22Rv1 (cell line): ENCODE results near the gene SLC6A13.
"Not testable (repeated sequence)": the region's sequence is repeated elsewhere in the genome, so short reads cannot be mapped to it uniquely, and the experiment has no call there.

Experiments
- H3K27ac ChIP-seq: fragments of 450-650 bp; 2 replicates; pipeline ENCODE4 v1.5.1; 2017
- CTCF ChIP-seq: fragments of 450-650 bp; IDR thresholded peaks from 2 replicates; pipeline ENCODE4 v1.5.1; 2017; ENCODE audit warnings: mild to moderate bottlenecking
- ZFX ChIP-seq: fragments of 450-650 bp; IDR thresholded peaks from 2 replicates; pipeline ENCODE4 v1.6.1; 2017; ENCODE audit warnings: antibody characterized with exemption, borderline replicate concordance

SLC6A13 gene

DNA sequence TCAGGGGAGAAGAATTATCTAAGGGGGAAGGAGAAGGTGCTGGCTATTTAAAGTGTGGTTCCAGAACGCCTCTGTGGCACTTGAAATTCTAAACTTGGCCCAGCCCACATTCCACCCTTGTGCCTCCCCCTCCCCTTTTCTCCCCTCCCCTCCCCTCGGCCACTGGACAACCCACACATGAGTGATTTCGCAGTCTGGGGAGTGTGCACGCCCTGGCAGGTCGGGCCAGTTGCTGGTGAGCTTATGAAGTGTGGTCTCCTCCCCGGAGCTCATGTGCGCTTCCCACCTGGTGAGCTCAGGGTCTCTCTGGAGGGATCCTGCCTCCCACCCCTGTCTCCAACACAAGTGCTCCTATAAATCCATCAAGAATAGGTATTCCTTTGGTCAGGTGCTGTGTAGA, at the start of gene SLC6A13:
Gene SLC6A13, minus strand, starts transcription at position 20 of the 400 bp plus-strand sequence. CDS start 2,784 bp downstream, outside the sequence.
- TF ChIP-seq CTCF = no peak
- no peak for TF ChIP-seq ZFX
- no peak within 1 kb of the TSS for H3K27ac ChIP-seq

DNA sequence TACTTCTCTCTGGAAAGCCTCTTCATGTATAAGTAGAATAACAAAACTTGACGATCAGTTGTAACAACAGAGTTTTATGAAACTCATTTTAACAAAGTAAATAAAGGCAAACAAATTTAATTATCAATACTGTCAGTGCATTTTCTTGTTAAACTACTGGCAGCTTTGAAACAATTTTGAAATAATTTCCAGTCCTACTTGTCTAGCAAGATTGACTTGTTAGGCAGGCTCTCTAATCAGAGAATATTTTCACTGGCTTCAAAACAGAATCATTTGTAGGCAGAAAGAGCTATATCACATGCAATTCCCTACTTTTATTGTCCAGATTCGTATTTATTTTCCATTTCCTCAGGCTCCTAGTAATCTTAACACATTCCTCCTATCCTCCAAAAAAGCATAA, 45.9 kb upstream of the SLC6A13 start:
- no peak for TF ChIP-seq CTCF
- no peak for TF ChIP-seq ZFX
- H3K27ac ChIP-seq = no peak overlapping the region

DNA sequence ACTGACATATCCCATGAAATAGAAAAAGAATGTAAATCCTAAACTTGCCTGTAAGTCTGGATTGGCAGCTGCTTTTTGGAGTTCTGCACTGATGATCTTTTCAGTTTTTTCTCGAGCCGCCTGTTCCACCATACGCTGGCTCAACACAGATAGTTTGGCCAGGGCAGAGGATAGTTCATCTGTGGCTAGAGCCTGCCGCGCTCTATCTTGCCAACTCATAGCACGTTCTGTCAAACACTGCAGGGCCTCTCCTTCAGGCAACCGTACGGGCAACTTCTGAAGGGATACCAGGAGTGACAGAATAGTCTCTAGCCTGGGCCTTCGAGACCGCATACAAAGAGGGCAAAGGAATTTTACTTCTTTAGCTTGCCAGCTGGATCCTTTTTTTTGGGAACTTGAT, 44.8 kb upstream of the SLC6A13 start:
- no peak overlapping the region for H3K27ac ChIP-seq
- TF ChIP-seq ZFX (no peak), CTCF (no peak)

DNA sequence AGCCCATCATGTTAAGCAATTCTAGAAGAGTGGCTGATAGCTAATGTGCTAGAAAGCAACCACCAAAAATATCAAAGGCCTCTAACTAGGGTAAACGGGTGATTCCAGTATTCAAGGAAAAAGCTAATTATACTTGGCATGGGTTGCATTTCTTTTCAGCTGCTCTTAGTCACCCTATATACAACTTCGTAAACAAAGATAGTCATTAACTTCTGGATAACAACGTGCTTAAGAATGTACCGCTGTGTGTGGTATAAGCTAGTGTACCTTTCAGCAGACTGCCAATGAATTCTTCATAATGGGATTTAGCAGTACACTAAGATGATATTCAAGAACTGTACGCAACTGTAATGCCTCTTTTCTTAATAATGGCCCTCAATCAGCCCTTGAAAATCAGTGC, 42.2 kb upstream of the SLC6A13 start:
- H3K27ac ChIP-seq = no peak overlapping the region
- no peak for TF ChIP-seq CTCF
- TF ChIP-seq ZFX = no peak

DNA sequence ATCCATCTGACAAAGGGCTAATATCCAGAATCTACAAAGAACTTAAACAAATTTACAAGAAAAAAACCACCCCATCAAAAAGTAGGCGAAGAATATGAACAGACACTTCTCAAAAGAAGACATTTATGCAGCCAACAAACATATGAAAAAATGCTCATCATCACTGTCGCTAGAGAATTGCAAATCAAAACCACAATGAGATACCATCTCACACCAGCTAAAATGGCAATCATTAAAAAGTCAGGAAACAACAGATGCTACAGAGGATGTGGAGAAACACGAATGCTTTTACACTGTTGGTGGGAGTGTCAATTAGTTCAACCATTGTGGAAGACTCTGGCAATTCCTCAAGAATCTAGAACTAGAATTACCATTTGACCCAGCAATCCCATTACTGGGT, 40.1 kb upstream of the SLC6A13 start:
- H3K27ac ChIP-seq = not testable (repeated sequence)

DNA sequence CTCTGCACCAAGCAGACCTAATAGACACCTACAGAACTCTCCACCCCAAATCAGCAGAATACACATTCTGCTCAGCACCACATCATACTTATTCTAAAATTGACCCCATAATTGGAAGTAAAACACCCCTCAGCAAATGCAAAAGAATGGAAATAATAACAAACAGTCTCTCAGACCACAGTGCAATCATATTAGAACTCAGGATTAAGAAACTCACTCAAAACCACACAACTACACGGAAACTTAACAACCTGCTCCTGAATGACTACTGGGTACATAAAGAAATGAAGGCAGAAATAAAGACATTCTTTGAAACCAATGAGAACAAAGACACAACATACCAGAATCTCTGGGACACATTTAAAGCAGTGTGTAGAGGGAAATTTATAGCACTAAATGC, 37.5 kb upstream of the SLC6A13 start:
- H3K27ac ChIP-seq = not testable (repeated sequence)

DNA sequence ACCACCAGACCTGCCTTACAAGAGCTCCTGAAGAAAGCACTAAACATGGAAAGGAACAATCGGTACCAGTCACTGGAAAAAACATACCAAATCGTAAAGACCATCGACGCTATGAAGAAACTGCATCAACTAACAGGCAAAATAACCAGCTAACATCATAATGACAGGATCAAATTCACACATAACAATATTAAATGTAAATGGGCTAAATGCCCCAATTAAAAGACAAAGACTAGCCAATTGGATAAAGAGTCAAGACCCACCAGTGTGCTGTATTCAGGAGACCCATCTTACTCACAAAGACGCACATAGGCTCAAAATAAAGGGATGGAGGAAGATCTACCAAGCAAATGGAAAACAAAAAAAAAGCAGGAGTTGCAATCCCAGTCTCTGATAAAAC, 36.9 kb upstream of the SLC6A13 start:
- H3K27ac ChIP-seq = not testable (repeated sequence)

DNA sequence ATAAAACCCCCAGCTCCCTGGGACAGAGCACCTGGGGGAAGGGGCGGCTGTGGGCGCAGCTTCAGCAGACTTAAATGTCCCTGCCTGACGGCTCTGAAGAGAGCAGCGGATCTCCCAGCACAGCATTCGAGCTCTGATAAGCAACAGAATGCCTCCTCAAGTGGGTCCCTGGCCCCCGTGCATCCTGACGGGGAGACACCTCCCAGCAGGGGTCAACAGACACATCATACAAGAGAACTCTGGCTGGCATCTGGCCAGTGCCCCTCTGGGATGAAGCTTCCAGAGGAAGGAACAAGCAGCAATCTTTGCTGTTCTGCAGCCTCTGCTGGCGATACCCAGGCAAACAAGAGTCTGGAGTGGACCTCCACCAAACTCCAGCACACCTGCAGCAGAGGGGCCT, 35.4 kb upstream of the SLC6A13 start:
- H3K27ac ChIP-seq = not testable (repeated sequence)

DNA sequence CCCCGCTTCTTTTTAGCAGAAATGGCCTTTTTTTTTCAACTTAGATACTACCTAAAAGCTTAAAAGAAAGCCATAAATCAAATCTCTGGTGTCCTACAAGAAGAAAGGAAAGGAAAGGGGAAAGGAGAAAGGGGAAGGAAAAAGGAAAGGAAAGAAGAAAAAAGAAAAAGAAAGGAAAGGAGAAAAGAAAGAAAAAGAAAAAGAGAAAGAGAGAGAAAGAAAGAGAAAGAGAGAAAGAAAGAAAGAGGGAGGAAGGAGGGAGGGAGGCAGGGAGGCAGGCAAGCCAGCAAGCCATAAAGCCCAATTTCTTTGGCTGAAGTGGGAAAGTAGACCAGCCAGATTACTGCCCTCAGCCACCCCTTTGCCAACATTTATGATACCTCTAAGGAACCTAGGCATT, 32.5 kb upstream of the SLC6A13 start:
- TF ChIP-seq ZFX (no peak), CTCF (no peak)
- H3K27ac ChIP-seq = no peak overlapping the region

- no peak for TF ChIP-seq CTCF
- H3K27ac ChIP-seq = no peak overlapping the region
These were observed 30.6 kb upstream of the SLC6A13 start for GRCh38 chr12:293199-293598.
